CD4-positive, alpha-beta T cell treated with Interleukin-15 for 1 hour (primary cell): ENCODE measurements around the gene KAT6B.

Source experiments
- DNase-seq: peaks from one replicate; pipeline ENCODE4 v3.0.0-alpha.2; 2020

KAT6B gene

DNA sequence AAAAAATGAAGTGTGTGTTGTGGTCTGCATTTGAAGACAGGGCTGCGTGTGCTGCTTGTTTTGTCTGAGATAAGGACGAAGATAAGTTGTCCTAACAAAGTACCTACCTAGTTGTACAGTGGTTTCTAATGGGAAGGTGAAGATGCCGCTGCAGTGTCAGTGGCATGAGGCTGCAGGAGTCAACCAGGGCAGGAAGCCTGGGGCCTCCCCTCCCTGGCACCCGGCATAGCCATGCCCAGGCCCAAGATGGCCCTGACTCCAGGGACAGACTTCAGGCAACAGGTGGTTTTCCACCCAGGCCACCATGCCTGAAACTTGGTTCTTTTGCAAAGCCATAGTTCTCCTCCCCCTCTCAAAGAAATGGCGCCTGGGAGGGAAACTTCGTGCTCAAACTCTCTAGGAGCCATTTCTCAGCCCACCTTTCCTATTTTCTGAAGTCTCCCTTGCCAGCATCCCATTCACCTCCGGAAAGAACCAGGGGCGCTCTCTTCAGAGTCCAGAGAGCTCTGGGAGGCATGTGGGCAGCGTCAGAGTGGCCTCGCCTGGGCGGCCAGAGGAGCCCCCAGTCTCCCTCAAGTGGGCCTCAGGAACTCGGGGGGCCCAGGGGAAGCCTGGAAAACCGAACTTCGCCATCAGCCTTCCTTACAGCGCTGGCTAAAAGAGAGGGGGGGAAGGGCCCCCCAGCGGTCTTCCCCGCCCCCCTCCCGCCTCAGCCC is 2.1 kb upstream of the KAT6B start:
- no peak for DNase-seq

DNA sequence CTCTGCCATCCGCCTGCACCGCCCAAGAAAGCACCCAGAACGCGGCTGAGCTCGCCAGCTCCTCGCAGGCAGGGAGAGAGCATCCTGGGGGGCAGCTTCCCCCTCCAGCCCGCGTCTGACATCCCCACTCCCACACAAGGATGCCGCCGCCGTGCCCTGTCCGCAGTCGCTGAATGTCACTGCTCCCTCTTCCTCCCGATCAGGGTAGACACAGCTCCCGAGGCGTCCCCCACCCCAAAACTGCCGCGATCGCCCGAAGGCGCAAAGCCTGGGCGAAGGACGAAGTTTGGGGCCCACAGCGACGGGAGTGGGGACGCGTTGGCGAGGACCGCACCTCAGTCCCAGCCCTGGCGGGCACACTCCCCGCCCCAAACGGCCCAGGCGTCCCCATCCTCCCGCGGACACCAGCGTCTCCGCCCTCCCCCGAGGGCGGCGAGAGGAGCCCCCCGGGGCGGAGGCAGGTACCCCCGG is 1.5 kb upstream of the KAT6B start:
- DNase-seq: peak; percentile 27

DNA sequence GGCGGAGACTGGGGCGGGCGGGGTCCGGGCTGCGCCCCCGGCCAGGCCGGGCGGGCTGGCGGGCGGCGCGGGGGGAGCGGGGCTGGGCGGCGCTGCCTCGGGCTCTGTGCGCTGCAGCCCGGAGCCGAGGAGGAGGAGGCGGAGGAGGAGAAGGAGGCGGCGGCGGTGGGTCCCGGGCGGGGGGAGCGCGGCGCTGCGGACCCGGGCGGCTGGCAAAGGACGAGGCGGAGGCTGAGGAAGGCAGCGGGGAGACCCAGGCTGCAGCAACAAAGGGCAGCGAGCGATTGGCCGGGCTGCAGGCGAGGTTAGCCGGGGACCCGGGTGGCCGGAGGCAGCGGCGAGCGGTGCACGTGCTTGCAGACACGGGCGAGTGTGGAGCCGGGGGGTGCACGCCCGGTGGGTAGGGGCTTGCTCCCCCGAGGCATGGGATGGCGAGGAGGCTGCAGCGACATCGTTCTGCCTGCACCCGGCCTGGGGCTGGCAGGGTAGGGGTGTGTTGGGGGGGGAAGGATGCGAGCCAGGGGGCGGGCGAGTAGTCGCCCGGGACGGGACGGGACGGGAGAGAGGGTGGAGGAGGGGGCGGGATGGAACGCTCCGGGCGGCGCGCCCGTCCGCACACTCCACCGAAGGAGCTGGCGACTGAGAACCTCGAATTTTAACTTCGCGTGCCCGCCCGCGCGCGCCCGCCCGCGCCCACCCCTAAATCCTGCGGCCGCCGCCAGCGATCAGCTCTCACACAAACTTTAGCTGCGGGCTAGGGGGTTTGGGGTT is 844 bp upstream of the KAT6B start:
- peak; percentile 53 for DNase-seq

DNA sequence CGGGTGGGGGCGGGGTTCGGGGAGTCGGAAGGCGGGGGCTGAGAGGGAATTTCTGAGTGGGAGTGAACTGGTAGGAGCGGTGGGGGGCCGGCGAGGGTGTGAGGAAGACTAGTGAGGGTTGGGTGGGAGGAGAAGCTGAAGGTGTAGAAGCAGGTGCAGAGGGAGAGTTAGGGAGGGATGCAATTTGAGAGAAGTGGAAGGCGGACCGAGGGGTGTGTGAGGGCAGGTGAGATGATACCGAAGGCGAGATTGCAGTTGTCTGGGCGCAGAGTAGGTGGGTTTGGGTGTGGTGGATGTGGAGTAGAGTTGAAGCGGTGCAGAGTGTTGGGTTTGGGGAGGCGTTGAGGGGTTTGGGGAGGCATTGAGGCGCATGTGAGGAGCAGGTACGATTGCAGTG is 643 bp downstream of the KAT6B start:
- DNase-seq: no peak

DNA sequence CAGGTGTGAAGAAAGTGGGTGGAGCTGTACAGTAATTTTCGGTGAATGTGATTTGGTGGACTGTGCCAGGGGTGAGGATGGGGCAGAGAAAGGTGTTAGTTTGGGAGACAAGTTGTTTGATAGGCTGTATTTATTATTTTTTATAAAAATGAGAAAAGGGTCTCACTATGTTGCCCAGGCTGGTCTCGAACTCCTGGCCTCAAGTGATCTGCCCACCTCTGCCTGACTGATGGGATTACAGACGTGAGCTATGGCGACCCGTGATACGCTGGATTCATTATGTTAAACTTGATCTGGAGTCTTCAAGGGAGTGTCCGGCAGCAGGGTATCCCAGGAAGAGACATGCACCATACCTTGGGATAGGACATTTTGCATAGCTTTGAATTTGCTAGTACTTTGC is 1.3 kb downstream of the KAT6B start:
- DNase-seq: no peak

DNA sequence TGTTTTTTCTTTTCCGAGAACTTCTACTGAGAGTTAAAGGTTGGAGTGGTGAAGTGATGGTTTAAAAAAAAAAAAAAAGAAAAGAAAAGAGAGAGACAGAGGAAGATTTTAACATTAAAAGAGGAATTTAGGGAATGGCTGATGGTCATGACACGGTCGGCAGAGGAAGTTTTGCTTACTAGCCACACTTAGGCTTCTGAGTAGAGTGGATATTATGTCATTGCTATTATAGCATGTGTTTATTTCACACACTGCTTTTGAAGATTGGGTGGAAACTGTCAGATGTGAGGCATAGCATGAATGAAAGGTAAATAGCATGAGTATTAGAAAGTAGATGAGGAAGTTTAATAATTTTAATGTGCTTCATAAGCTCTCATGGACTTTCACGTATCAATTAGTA is 2.5 kb downstream of the KAT6B start:
- no peak for DNase-seq

DNA sequence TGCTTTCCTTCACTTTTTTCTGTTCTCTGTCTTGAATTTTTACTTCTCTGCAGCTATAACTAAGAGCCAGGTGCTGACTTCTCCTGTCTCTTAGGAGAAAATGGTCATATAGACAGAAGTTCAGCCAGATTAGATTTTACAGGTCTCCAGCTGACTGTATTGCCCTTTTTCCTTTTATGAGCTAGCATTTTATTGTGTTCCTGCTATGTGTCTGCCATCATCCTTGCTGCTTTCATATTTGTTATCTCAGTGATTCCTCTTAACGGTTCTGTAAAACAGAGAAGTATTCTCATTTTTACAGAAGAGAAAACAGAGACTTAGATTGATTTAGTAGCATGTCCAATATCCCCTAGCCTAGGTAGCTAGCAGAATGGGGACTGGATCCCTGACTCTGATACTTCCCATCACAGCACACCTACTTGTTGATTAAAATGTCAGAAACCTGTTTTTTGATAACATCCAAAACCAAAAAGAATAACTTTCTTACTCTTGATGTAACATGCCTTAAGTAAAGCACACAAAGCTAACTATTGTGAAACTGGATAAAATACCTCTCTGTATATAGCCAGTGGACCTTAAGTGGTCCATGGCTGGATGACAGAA is 5.2 kb downstream of the KAT6B start:
- DNase-seq: no peak

DNA sequence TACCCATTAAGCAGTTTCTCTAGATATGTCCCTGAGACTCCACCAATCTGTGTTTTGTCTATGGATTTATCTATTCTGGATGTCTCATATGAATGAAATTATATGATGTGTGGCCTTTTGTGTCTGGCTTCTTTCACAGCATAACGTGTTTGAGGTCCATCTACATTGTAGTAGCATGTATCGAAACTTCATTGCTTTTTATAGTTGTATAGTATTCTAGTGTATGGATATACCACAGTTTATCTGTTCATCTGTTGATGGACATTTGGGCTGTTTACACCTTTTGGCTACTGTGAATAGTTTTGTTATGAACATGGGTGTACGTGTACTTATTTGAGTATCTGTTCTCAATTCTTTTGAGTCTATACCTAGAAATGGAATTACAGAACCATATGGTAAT is 9.6 kb downstream of the KAT6B start:
- DNase-seq: no peak

DNA sequence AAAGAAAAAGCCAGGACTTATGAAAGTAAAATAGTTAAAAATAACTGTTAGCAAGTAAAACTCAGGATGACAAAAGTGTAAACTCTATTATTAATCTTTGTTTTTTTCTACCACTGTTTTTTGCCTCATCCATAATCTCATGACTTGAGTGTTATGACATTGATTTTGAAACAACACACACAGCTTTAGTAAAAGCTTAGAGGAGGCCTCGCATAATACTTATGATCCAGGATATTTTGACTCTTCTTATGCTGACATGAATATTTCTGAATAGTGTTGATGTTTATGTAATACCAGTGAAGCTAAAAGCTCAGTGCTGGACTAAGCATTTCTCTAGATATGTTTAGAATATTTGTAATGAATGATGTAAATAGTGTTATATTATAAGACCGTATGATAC is 10.5 kb downstream of the KAT6B start:
- DNase-seq: no peak

DNA sequence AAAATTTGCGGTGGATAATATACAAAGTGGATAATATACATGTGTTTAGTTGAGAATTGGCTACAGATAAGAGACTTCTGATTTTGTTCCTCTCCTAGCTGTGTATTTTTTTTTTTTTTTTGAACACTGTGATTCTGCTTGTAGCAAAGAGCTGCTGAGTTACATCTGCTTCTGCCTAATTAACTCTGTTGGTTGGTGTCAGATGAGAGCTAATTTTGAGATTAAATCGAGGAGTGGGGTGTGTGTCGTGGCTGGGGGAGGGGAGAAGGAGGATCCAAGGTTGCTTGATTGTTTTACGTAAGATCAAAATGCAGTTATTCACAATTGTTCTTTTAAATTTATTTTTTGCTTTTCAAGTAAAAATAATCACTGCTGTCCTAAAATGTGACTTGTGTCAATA is 11.3 kb downstream of the KAT6B start:
- DNase-seq: no peak

DNA sequence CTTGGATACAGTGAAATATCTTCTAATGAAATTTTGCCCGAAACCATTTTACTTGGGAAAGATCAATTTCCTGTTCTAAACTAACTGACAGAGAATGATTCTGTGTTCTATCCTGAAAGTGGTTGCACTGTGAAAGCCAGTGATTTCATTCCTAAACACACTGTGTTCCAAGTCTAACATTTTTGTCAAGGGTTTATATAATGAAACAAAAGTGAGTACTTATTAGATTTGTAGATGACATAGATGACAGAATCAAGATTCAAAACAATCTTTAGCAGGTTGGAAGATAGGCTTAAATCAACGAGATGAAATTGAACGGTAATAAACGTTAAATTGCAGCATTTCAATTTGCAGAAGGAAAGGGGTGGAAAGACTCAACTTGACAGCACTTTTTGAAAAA is 13.3 kb downstream of the KAT6B start:
- no peak for DNase-seq

DNA sequence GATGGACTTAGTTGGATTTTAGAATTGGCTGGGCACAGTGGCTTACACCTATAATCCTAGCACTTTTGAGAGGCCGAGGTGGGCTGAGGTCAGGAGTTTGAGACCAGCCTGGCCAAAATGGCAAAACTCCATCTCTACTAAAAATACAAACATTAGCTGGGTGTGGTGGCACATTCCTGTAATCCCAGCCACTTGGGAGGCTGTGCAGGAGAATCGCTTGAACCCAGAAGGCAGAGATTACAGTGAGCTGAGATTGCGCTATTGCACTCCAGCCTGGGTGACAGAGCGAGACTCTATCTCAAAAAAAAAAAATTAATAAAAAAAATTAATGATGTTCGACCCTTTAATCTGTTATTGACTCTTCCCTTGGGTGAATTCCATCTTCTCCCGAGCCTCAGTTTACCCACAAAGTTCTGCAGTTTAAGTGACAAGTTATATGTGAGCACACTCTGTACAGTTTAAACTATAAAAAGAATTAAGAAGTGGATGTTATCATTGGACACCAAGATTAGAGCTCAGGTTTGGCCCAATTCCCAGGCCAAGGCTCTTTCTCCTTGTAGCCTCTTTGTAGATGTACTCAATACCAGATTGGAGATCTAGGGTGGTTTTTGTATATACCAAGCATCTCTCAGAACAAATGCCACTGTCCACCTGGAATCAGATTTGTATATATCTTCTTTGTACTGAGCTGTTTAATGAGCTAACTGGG is 15.0 kb downstream of the KAT6B start:
- DNase-seq: no peak

DNA sequence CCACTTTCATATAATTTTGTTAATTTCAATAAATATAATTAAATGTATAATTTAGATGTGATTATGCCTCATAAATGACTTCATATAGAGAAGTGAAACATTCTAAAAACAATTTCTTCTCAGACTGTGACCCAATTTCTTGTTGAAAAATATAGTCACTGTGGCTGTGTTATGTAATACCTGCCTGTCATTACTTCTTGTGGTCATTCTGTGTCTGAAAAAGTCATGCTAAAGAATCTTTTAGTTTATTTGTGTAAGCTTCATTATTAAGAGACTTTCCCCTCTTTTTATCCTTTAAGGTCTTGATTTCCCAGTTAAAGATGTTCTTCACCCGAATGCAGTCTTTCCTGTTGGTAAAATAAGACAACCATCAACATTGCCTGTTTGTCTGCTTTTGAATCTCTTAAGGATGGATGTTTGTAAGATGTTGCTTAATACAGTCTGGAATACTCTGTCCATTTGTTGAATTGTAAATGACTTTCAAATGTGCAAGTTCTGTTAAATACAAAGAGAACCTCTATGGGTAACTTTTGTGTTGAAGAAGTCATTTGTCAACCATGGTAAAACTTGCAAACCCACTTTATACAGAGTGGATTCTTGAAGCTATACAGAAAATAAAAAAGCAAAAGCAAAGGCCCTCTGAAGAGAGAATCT is 16.0 kb downstream of the KAT6B start:
- no peak for DNase-seq

DNA sequence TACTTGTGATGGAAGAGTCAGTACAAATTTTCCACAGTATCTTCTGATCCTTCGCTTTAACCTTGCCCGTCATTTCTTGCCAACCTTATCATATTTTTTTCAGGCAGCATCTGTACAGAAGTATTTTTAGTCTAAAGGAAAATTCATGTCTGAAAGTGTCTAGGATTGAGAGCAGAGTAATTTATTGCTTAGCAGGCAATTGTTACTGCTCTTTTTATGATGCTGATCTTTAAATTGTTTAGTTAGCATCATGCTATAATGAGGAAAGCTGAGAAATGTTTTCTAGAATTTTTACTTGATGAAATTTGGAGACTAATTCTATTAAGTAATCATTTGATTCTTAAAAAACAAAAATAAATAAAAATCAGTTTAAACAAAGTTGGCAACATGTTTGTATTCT is 20.6 kb downstream of the KAT6B start:
- DNase-seq: no peak

DNA sequence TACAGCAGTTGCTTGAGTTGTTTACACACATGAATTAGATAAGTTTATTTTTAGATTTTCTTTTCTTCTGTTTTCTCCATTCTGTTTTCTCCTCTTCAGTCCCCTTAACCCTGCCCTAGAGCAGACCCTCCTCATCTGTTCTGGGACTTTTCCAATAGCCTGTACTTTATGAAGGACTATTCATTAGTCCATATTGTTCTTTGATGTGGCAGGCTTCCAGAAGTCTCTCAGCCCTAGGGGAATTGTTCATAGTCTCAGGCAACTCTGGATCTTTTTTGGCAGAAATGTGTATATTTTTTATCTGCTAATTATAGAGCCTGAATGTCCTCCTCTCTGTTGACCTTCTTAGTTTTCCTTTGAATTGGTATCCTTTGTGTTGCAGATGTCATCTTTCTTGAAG is 25.4 kb downstream of the KAT6B start:
- no peak for DNase-seq

DNA sequence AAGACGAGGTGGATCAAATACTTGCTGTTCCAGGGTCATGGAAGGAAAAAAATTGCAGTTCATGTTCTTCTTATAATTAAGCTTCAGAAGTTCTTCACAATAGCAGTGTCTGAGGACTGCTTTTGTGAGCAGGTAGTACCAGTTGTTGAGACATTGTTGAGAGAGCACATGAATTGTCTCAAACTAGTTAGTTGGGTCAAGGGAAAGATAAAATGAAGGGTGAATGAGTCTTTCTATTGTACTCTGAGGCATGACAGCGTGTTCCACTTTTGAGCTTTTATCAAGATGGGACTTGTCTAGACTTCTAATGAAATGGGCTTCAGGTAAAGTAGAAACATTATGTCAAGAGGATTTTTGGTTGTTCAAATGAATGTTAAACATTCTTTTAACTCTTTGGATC is 26.0 kb downstream of the KAT6B start:
- no peak for DNase-seq

DNA sequence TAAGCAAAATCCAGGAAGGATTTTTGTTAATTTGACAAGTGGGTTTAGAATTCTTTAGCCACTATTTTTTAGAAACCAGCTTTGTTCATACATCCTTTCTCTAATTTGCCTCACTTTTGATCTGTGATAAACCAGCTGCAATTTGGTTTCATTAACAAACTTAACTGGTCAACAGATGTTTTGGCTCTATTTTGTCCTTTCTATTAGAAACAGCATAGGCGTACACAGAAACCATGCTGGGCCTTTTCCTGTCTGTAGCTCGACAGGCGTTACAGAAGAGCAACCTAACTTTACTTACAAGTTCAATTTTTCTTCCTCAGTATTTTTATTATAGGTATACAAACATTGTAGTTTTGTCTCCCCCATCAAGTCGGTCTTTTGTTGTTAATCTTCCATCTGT is 28.2 kb downstream of the KAT6B start:
- DNase-seq: no peak

DNA sequence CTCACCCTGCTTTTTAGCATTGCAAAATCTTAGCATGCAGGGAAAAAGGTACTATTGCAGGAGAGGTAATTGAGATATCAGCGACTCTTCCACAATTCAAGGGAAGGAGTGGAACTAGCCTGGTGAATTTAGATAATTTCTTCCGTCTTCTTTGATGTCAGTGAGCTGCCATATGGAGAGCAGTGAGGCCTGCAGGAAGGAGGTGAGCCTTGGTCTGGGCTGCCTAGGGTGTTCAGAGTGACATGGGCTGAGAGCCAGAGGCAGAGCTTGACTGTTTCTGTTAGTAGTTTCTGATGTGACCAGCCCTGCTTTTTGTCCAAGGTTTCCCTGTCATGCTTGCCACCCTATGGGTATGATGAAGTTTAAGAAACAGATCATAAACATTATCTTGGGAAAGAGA is 28.6 kb downstream of the KAT6B start:
- DNase-seq: no peak

DNA sequence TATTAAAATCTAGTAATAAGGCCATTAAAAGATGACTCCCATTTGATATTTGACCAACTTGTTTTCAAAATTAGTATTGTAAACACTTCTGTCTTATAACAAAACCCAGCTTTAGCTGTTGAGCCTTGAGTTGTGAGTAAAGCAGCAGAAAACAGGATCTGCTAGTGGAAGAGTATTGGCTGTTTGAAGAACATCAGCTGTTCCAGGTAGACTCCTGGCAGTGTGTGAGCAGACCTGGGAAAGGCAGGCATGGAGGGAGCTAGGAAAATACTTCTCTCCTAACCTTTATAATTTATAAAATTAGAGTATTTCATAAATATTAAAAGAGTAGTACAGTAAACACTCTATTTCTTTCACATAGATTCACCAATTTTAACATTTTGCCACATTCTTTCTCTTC is 29.0 kb downstream of the KAT6B start:
- no peak for DNase-seq

DNA sequence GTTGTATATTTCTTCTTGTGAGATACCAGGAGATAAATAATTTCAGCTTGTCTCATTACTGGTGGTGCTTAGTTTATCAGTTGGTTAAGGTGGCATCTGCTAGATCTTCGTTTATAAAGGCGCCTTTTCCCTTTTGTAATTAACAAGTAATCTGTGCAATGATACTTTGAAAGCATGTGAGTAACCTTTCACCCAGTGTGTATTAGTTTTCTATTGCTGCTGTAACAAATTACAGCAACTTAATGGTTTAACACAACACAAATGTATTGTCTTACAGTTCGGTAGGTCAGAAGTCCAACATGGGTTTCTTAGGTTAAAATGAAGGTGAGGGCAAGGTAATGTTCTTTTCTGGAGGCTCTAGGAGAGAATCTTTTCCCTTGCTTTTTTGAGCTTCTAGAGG is 30.5 kb downstream of the KAT6B start:
- no peak for DNase-seq

DNA sequence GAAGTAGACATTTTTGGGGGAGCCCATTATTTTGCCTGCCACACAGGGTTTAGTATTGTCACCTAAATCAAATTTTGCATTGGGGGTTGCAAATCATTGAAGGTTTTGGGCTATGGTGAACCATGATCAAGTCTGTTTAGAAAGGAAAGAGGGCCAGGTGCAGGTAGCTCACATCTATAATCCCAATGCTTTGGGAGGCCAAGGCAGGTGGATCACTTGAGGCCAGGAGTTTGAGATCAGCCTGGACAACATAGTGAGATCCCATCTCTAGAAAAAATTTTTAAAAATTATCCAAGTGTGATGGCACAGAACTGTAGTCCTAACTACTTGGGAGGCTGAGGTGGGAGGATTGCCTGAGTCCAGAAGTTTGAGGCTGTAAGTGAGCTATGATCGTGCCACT is 31.2 kb downstream of the KAT6B start:
- no peak for DNase-seq

DNA sequence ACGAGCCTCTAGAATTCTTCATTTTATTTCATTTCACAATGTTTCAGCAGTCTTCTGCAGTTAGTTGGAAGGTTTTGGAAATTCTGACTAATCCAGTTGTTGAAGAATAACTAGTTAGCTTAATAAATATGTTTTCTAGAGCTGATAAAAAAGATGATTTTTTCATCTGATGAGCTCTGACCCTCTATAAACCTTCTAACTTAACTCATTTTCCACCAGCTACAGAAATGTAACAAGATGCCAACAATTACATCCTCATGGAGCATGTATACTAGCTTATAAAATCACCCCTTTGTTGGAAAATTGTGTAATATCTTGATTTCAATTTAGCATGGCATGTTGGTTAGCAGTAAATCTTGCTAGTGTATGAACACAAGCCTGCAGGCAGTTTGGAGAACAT is 33.1 kb downstream of the KAT6B start:
- DNase-seq: no peak

DNA sequence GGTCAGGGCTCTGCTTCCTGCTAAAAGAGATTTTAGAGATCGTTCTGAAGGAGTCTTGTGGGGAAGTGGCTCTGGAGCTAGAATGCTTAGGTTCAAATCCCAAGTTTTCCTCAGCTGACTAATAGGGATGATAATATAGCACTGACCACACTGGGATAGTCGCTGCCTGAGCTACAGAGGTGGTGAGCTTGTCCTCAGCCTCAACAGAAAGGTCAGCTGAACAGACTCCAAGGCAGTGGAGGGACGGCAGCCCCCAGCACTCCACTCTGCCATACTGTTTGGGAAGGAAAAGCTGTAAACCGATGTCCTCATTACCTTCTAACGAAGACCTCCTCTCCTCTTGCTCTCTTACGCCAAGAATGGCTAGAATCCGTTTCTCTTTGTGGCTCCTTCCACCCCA is 36.2 kb downstream of the KAT6B start:
- no peak for DNase-seq
